Lung (tissue), 12 donors: Measurements from ENCODE around the gene ECD. TPM values are rescaled to one million over a fixed set of nuclear protein-coding genes. Genes with fewer than 3 reads are reported as not detected.

Experiments
- ATAC-seq: fragments of 200-7000 bp; cut with Tn5 transposase; one replicate; pipeline ENCODE4 v1.9.1; 2020; ENCODE audit warnings: moderate number of reproducible peaks; ENCODE audit not compliant: insufficient read depth, low FRiP score
- DNase-seq, 3 donors: peaks; one replicate each; pipeline ENCODE4 v3.0.0-alpha.2; 2013 to 2017
- H3K27ac ChIP-seq, 2 donors: one replicate each; pipeline ENCODE4 v1.5.1; 2013; ENCODE audit warnings: mild to moderate bottlenecking in 2 of 2, moderate library complexity in 2 of 2, control low read depth in 1 of 2, inconsistent platforms in 1 of 2, low read depth in 1 of 2, low read length in 1 of 2
- H3K27me3 ChIP-seq, 3 donors: one replicate each; pipeline ENCODE4 v1.5.1; 2013; ENCODE audit warnings: low read length in 2 of 3; ENCODE audit not compliant: control insufficient read depth in 3 of 3, insufficient read depth in 3 of 3
- H3K36me3 ChIP-seq, 4 donors: one replicate each; pipeline ENCODE4 v1.5.1; 2013; ENCODE audit warnings: low read length in 4 of 4, mild to moderate bottlenecking in 1 of 4, moderate library complexity in 1 of 4; ENCODE audit not compliant: control insufficient read depth in 4 of 4, insufficient read depth in 4 of 4
- H3K4me1 ChIP-seq, 5 donors: one replicate each; pipeline ENCODE4 v1.5.1; 2013; ENCODE audit warnings: low read length in 5 of 5, mild to moderate bottlenecking in 2 of 5, moderate library complexity in 1 of 5; ENCODE audit not compliant: control insufficient read depth in 5 of 5, insufficient read depth in 5 of 5
- H3K4me3 ChIP-seq: one replicate; pipeline ENCODE4 v1.5.1; 2013; ENCODE audit warnings: mild to moderate bottlenecking, control low read depth, moderate library complexity
- H3K9ac ChIP-seq, 2 donors: one replicate each; pipeline ENCODE4 v1.5.1; 2013; ENCODE audit warnings: low read length in 2 of 2, control low read depth in 1 of 2; ENCODE audit not compliant: insufficient read depth in 1 of 2
- H3K9me3 ChIP-seq, 4 donors: one replicate each; pipeline ENCODE4 v1.5.1; 2013; ENCODE audit warnings: low read length in 3 of 4, mild to moderate bottlenecking in 1 of 4, moderate library complexity in 1 of 4; ENCODE audit not compliant: control insufficient read depth in 4 of 4, insufficient read depth in 3 of 4
- WGBS, 2 donors: extraction: QIAGEN DNeasy Blood & Tissue Kit; methylation state at CpG; one replicate each; pipeline ENCODE4 v1.1.7; 2013; 5-methylcytosine and 5-hydroxymethylcytosine counted together
- polyA plus RNA-seq, 2 donors: library from polyadenylated mRNA; stranded (reverse); fragments of 200-250 nt; gene quantifications; one replicate each; pipeline ENCODE4 v1.2.1, GENCODE V29; 2013
- total RNA-seq, 2 donors: library from RNA; depleted of rRNA in 1 of 2; stranded (reverse); fragments of >200 nt in 1 of 2; gene quantifications; one replicate each; pipeline ENCODE4 v1.2.1, GENCODE V29; 2014 to 2021
- TF ChIP-seq, protein P1 (sequence below): IDR thresholded peaks from 2 replicates; pipeline ENCODE4 v1.5.1; 2012; ENCODE audit warnings: mild to moderate bottlenecking; ENCODE audit errors: control extremely low read depth, extremely low read depth
- donor health status: control.
- donor health status: control.
- donor health status: Bipolar disorder and iron deficiency.
- donor health status: healthy.
- donor health status: DM: yes; HTN: yes; CAD: no.

ECD gene
- total and polyA plus RNA-seq, 4 donors: 11.2 to 29.5 (median 15.8) TPM

DNA sequence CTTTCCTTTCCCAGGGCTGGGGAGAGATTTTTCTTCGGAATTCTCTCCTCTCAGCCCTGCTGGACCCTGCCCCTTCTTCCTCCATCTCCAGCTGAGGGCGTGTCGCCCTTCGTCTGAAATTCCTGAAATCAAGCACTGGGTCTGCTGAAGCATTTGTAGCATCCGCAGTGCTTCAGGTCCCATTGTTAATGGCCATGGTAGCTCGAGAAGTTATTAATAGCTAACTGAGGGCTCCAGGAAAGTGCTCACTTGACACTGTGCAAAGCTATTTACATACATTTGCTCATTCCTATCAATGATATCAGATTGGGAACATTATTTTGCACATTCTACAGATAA is 626 bp upstream of the ECD start:
- peaks cover 0 to 13% (median 6%) of the 10 kb centered on the region in 5 donors for H3K4me1 ChIP-seq
- peak overlapping the region; percentile 93 to 99 for H3K27ac ChIP-seq
- WGBS, 2 donors: 0% methylated on average over 6 of the region's 6 CpGs

DNA sequence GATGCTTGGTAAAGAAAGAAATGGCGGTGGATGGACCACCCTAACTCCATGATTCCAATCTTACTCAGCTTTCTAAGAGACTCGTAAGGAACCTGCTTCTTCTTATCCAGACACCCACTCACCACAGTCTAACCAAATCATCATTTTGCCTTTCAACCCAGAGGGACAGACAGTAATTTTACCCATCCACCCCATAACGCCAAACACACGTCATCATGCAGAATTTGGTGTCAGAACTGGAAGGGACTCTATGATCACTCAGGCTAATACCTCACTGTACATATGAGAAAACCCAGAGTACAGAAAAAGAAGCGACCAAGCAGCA is 388 bp downstream of the ECD start:
- peak overlapping the region; percentile 97 to 98 for H3K9ac ChIP-seq
- H3K9me3 ChIP-seq: no peaks in the 10 kb centered on the region
- TF ChIP-seq, protein P1, sequence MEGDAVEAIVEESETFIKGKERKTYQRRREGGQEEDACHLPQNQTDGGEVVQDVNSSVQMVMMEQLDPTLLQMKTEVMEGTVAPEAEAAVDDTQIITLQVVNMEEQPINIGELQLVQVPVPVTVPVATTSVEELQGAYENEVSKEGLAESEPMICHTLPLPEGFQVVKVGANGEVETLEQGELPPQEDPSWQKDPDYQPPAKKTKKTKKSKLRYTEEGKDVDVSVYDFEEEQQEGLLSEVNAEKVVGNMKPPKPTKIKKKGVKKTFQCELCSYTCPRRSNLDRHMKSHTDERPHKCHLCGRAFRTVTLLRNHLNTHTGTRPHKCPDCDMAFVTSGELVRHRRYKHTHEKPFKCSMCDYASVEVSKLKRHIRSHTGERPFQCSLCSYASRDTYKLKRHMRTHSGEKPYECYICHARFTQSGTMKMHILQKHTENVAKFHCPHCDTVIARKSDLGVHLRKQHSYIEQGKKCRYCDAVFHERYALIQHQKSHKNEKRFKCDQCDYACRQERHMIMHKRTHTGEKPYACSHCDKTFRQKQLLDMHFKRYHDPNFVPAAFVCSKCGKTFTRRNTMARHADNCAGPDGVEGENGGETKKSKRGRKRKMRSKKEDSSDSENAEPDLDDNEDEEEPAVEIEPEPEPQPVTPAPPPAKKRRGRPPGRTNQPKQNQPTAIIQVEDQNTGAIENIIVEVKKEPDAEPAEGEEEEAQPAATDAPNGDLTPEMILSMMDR: no peak
- no peaks in the 10 kb centered on the region for H3K27me3 ChIP-seq
- H3K4me3 ChIP-seq: peak overlapping the region; percentile 90
- H3K36me3 ChIP-seq: peaks cover 2 to 17% (median 5%) of the 10 kb centered on the region in 4 donors
- peak overlapping the region; percentile 93 to 99 for H3K27ac ChIP-seq
- DNase-seq: no peak
- 7 to 12% methylated on average over 5 of the region's 5 CpGs for WGBS, 2 donors
- peaks cover 0 to 13% (median 6%) of the 10 kb centered on the region in 5 donors for H3K4me1 ChIP-seq
- ATAC-seq: no peak

More for the DNA sequence above, 626 bp upstream of the ECD start:
- Histone ChIP-seq H3K27me3 (no peaks in the 10 kb centered on the region), H3K9ac (peak overlapping the region; percentile 66 to 95), H3K36me3 (peaks cover 0 to 8% (median under 1%) of the 10 kb centered on the region in 4 donors), H3K9me3 (no peaks in the 10 kb centered on the region), H3K4me3 (peak overlapping the region; percentile 90)
- DNase-seq: peak in 1 of 3 donors; percentile 49
- peak; percentile 48 for ATAC-seq
- TF ChIP-seq, protein P1: no peak

DNA sequence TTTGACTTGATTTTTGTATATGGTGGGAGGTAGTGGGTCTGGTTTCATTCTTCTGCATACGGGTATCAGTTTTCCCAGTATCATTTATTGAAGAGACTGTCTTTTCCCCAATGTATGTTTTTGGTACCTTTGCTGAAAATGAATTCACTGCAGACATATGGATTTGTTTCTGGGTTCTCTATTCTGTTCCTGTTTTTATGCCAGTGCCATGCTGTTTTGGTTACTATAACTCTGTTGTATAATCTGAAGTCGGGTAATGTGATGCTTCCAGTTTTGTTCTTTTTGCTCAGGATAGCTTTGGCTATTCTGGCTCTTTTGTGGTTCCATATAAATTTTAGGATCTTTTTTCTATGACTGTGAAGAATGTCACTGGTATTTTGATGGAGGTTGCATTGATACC is 836 bp downstream of the ECD start:
- ATAC-seq: no peak
- H3K27me3 ChIP-seq: no peaks in the 10 kb centered on the region
- peak overlapping the region; percentile 97 to 98 for H3K9ac ChIP-seq
- no peak overlapping the region for H3K27ac ChIP-seq
- H3K9me3 ChIP-seq: no peaks in the 10 kb centered on the region
- peaks cover 2 to 19% (median 7%) of the 10 kb centered on the region in 4 donors for H3K36me3 ChIP-seq
- WGBS, 2 donors: 79 to 87% methylated on average over 2 of the region's 2 CpGs
- no peak overlapping the region for H3K4me3 ChIP-seq
- TF ChIP-seq, protein P1: no peak
- peaks cover 0 to 13% (median 6%) of the 10 kb centered on the region in 5 donors for H3K4me1 ChIP-seq
- DNase-seq: no peak

DNA sequence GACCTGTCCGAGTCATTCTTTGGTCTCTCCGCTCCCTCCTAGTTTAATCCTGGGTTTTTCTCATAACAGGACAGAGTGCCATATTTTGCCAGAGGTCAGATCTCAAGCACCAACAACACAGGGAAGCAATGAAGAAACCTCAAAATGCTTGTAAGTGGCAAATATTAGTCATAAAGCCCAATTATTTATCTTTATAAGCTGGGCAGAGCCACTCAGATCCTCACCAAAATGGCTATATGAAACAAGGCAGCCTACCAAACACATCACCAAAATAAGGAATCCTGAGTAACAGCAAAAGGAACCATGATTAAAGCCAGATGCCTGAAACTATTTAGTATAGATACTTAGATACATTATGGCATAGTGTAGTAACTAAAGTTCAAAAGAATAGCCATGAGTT is 4.7 kb downstream of the ECD start:
- Histone ChIP-seq H3K9me3 (no peaks in the 10 kb centered on the region), H3K36me3 (peaks cover 3 to 32% (median 12%) of the 10 kb centered on the region in 4 donors), H3K4me3 (no peak overlapping the region), H3K27ac (no peak overlapping the region), H3K9ac (no peak overlapping the region), H3K27me3 (no peaks in the 10 kb centered on the region), H3K4me1 (peaks cover 0 to 10% (median 4%) of the 10 kb centered on the region in 5 donors)
- 98 to 100% methylated on average over 2 of the region's 2 CpGs for WGBS, 2 donors
- TF ChIP-seq, protein P1: no peak
- ATAC-seq (no peak), DNase-seq (no peak)
